ENCODE results near the gene CLDN15. TPM values are rescaled to one million over a fixed set of nuclear protein-coding genes. Genes with fewer than 3 reads are reported as not detected.

CLDN15 gene
- total RNA-seq, 1 experiment from 2014 or later: 9.7 TPM

DNA sequence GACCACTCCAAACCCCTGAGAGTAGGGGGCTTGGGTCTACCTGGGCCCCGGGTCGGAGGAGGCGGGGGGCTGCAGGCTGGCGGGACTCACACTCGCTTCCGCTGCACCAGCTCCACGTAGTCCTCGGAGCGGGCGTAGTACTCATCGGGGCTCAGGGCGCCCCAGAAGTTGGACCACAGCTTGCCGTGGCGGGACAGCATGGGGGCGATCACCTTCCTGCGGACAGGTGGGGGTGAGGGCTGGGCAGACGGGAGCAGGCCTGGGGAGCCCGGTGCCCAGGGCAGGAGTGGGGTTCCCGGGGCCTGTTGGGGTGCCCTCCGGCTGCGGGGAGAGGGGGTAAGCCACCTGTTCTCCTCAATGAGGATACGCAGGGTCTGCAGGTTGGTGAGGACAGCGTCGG, 26.1 kb downstream of the CLDN15 start:
- no peak overlapping the region for H3K4me3 Mint-ChIP-seq
- H3K4me1 ChIP-seq (ENCODE audit: insufficient read depth, low read length): no peaks in the 10 kb centered on the region
- H3K9me3 Mint-ChIP-seq: no peaks in the 10 kb centered on the region
- H3K4me2 ChIP-seq (ENCODE audit: insufficient read depth, insufficient read length, low read length): no peak overlapping the region
- no peak overlapping the region for H3K18ac ChIP-seq (ENCODE audit: insufficient read length, low read depth, low read length)
- H3K79me2 ChIP-seq (ENCODE audit: insufficient read depth, low read length): no peaks in the 10 kb centered on the region
- H2AFZ ChIP-seq (ENCODE audit: low read length): no peak overlapping the region
- no peak overlapping the region for H3K27ac Mint-ChIP-seq
- H3K23ac ChIP-seq (ENCODE audit: insufficient read length, low read depth, low read length): no peak overlapping the region
- no peak overlapping the region for H4K8ac ChIP-seq (replicated peaks; ENCODE audit: insufficient read length, low read depth, low read length)
- H2BK5ac ChIP-seq (ENCODE audit: insufficient read length, low read length): no peak overlapping the region
- no peak overlapping the region for H3K27ac ChIP-seq (ENCODE audit: insufficient read length, low read depth, low read length)
- H3K4ac ChIP-seq (ENCODE audit: low read depth, low read length): no peak overlapping the region
- no peak overlapping the region for H4K5ac ChIP-seq (ENCODE audit: insufficient read length, low read depth, low read length)
- peaks cover 11 to 52% (median 21%) of the 10 kb centered on the region in 3 experiments; a peak in 6 of 7 replicates for H3K36me3 Mint-ChIP-seq (ENCODE audit: insufficient read depth in 1 of 3, low read depth in 3 of 3)
- H2AK5ac ChIP-seq (ENCODE audit: insufficient read length, low read length): no peak overlapping the region
- H3T11ph ChIP-seq (ENCODE audit: low read length): no peak overlapping the region
- no peaks in the 10 kb centered on the region for H4K20me1 ChIP-seq (ENCODE audit: control insufficient read depth, insufficient read depth, insufficient read length)
- no peak overlapping the region for H3K9ac ChIP-seq (ENCODE audit: extremely low read depth, insufficient read length, low read length)
- no CpG with 5 or more reads among the region's 24 CpGs for WGBS (ENCODE audit: extremely low coverage, insufficient read length, low lambda C conversion rate)
- no peaks in the 10 kb centered on the region for H3K79me1 ChIP-seq (ENCODE audit: insufficient read depth, low read depth, low read length, poor library complexity, severe bottlenecking)
- H3K27me3 ChIP-seq (ENCODE audit: insufficient read depth, low read length): no peaks in the 10 kb centered on the region
- H3K56ac ChIP-seq (ENCODE audit: insufficient read length, low read depth, low read length): no peak overlapping the region
- TF ChIP-seq, protein P1, sequence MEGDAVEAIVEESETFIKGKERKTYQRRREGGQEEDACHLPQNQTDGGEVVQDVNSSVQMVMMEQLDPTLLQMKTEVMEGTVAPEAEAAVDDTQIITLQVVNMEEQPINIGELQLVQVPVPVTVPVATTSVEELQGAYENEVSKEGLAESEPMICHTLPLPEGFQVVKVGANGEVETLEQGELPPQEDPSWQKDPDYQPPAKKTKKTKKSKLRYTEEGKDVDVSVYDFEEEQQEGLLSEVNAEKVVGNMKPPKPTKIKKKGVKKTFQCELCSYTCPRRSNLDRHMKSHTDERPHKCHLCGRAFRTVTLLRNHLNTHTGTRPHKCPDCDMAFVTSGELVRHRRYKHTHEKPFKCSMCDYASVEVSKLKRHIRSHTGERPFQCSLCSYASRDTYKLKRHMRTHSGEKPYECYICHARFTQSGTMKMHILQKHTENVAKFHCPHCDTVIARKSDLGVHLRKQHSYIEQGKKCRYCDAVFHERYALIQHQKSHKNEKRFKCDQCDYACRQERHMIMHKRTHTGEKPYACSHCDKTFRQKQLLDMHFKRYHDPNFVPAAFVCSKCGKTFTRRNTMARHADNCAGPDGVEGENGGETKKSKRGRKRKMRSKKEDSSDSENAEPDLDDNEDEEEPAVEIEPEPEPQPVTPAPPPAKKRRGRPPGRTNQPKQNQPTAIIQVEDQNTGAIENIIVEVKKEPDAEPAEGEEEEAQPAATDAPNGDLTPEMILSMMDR (conservative IDR thresholded peaks at IDR 0.05): no peak
- H2BK12ac ChIP-seq (ENCODE audit: insufficient read length, low read depth, low read length): no peak overlapping the region
- peaks cover 4 to 5% of the 10 kb centered on the region in 2 experiments for H3K4me1 Mint-ChIP-seq
- H2BK15ac ChIP-seq (ENCODE audit: low read depth, low read length): no peak overlapping the region
- H3K27me3 Mint-ChIP-seq (ENCODE audit: low read depth): no peaks in the 10 kb centered on the region
- H2BK120ac ChIP-seq (ENCODE audit: low read depth, low read length, poor library complexity, severe bottlenecking): no peak overlapping the region
- DNase-seq: no peak
- H3K23me2 ChIP-seq (ENCODE audit: insufficient read length, low read depth, low read length, poor library complexity, severe bottlenecking): no peaks in the 10 kb centered on the region
- H3K9me3 ChIP-seq (ENCODE audit: control insufficient read depth, low read depth, low read length): no peaks in the 10 kb centered on the region
- H4K91ac ChIP-seq (ENCODE audit: insufficient read length, low read depth, low read length): no peak overlapping the region
- no peak overlapping the region for H2BK20ac ChIP-seq (ENCODE audit: low read depth, low read length, poor library complexity, severe bottlenecking)
- no peak overlapping the region for H3K14ac ChIP-seq (ENCODE audit: insufficient read depth, low read length)

Data from H9 (cell line).